Osteoblast (primary cell): ENCODE measurements around the gene ZXDB. TPM values are rescaled to one million over a fixed set of nuclear protein-coding genes. Genes with fewer than 3 reads are reported as not detected.
A peak's percentile ranks its signal among the peaks of the same experiment; 100 is the strongest.
"Not testable (repeated sequence)": the region's sequence is repeated elsewhere in the genome, so short reads cannot be mapped to it uniquely, and the experiment has no call there.

Source experiments
- DNase-seq: peaks from one replicate; pipeline ENCODE4 v3.0.0; 2011; ENCODE audit warnings: low spot score, mixed read lengths; ENCODE audit not compliant: insufficient read length; ENCODE audit errors: missing footprints
- H2AFZ ChIP-seq: 2 replicates; pipeline ENCODE4 v1.6.0; 2011; ENCODE audit warnings: mild to moderate bottlenecking, low read length
- H3K27ac ChIP-seq: 2 replicates; pipeline ENCODE4 v1.5.1; 2011; ENCODE audit warnings: mild to moderate bottlenecking, low read depth, low read length, moderate library complexity
- H3K27me3 ChIP-seq: 2 replicates; pipeline ENCODE4 v1.6.0; 2012; ENCODE audit warnings: mild to moderate bottlenecking, control low read depth, inconsistent platforms, low read length, moderate library complexity; ENCODE audit not compliant: insufficient read depth
- H3K36me3 ChIP-seq: 2 replicates; pipeline ENCODE4 v1.5.1; 2011; ENCODE audit warnings: mild to moderate bottlenecking, low read length, control low read depth, moderate library complexity; ENCODE audit not compliant: insufficient read depth
- H3K4me1 ChIP-seq: 2 replicates; pipeline ENCODE4 v1.5.1; 2011; ENCODE audit warnings: mild to moderate bottlenecking, low read length, control low read depth, moderate library complexity; ENCODE audit not compliant: insufficient read depth
- H3K4me2 ChIP-seq: 2 replicates; pipeline ENCODE4 v1.6.0; 2011; ENCODE audit warnings: mild to moderate bottlenecking, low read length; ENCODE audit not compliant: insufficient read depth
- H3K4me3 ChIP-seq: fragments of 200-600 bp; sonication (generic); 3 replicates; pipeline ENCODE4 v1.5.1; 2012; ENCODE audit warnings: mild to moderate bottlenecking, low read length, inconsistent platforms; ENCODE audit not compliant: insufficient read depth
- H3K79me2 ChIP-seq: 2 replicates; pipeline ENCODE4 v1.6.0; 2012; ENCODE audit warnings: mild to moderate bottlenecking, low read length, control low read depth, inconsistent platforms; ENCODE audit not compliant: insufficient read depth
- H3K9me3 ChIP-seq: 2 replicates; pipeline ENCODE4 v1.5.1; 2011; ENCODE audit warnings: low read depth, low read length, control low read depth
- H4K20me1 ChIP-seq: 2 replicates; pipeline ENCODE4 v1.6.0; 2012; ENCODE audit warnings: mild to moderate bottlenecking, low read length, control low read depth; ENCODE audit not compliant: insufficient read depth
- CTCF ChIP-seq: IDR thresholded peaks from 2 replicates; pipeline ENCODE4 v1.5.1; 2011; ENCODE audit warnings: mild to moderate bottlenecking, low read depth, low read length, moderate library complexity; ENCODE audit errors: extremely low read depth
- total RNA-seq: library from RNA; depleted of rRNA; stranded (reverse); fragments of >200 nt; gene quantifications from 2 replicates; pipeline ENCODE4 v1.2.3, GENCODE V29; 2012

ZXDB gene
- total RNA-seq: 11.5 and 12.3 TPM in 2 replicates

GRCh38 chrX:57591284-57592159 lies at the start of gene ZXDB:
TSS of gene ZXDB (plus strand) at chrX:57592011. CDS start at chrX:57592049, 38 bp downstream.
- H3K36me3 ChIP-seq, H4K20me1 ChIP-seq, DNase-seq, H3K9me3 ChIP-seq, H3K79me2 ChIP-seq, H3K27me3 ChIP-seq: not testable (repeated sequence)
- peaks cover 27% of the 10 kb centered on the region for H3K4me1 ChIP-seq
- H3K4me2 ChIP-seq: peak within 1 kb of the TSS; percentile 72
- H2AFZ ChIP-seq: peak within 1 kb of the TSS; percentile 53
- H3K4me3 ChIP-seq: peak within 1 kb of the TSS; percentile 70
- peak within 1 kb of the TSS; percentile 58 for H3K27ac ChIP-seq

- no peak overlapping the region for H3K4me3 ChIP-seq
- no peak overlapping the region for H2AFZ ChIP-seq
- H3K36me3 ChIP-seq: no peaks in the 10 kb centered on the region
- no peaks in the 10 kb centered on the region for H4K20me1 ChIP-seq
- no peaks in the 10 kb centered on the region for H3K4me1 ChIP-seq
- no peak for DNase-seq
- H3K9me3 ChIP-seq: no peaks in the 10 kb centered on the region
- no peak overlapping the region for H3K27ac ChIP-seq
- H3K4me2 ChIP-seq: no peak overlapping the region
- TF ChIP-seq CTCF: no peak
- no peaks in the 10 kb centered on the region for H3K27me3 ChIP-seq
- H3K79me2 ChIP-seq: no peaks in the 10 kb centered on the region
Measured at GRCh38 chrX:57565198-57565597, 26.6 kb upstream of the ZXDB start.

- H3K79me2 ChIP-seq: no peaks in the 10 kb centered on the region
- H3K4me1 ChIP-seq: no peaks in the 10 kb centered on the region
- no peaks in the 10 kb centered on the region for H3K27me3 ChIP-seq
- H3K36me3 ChIP-seq: no peaks in the 10 kb centered on the region
- no peaks in the 10 kb centered on the region for H3K9me3 ChIP-seq
- H3K4me2 ChIP-seq: no peak overlapping the region
- no peak overlapping the region for H3K27ac ChIP-seq
- H3K4me3 ChIP-seq: no peak overlapping the region
- TF ChIP-seq CTCF: peak; percentile 51
- DNase-seq: no peak
- no peak overlapping the region for H2AFZ ChIP-seq
- no peaks in the 10 kb centered on the region for H4K20me1 ChIP-seq
Measured at GRCh38 chrX:57573754-57574153, 18.1 kb upstream of the ZXDB start.

- not testable (repeated sequence) for H3K36me3 ChIP-seq, DNase-seq, H4K20me1 ChIP-seq, H2AFZ ChIP-seq, H3K9me3 ChIP-seq, H3K4me2 ChIP-seq, H3K4me3 ChIP-seq, H3K79me2 ChIP-seq, H3K27ac ChIP-seq, H3K27me3 ChIP-seq, H3K4me1 ChIP-seq
- peak; percentile 26 for TF ChIP-seq CTCF
Measured at GRCh38 chrX:57582948-57583347, 8.9 kb upstream of the ZXDB start.
